ENCODE data around the gene ABRAXAS1.
A peak's percentile ranks its signal among the peaks of the same experiment; 100 is the strongest.
"Not testable (repeated sequence)": the region's sequence is repeated elsewhere in the genome, so short reads cannot be mapped to it uniquely, and the experiment has no call there.

The ABRAXAS1 gene

GRCh38 chr4:83484500-83485461, at the start of gene ABRAXAS1:
TSS of gene ABRAXAS1 (minus strand) at chr4:83485100. CDS start at chr4:83485072, 28 bp downstream.
- DNase-seq (ENCODE audit: low read depth in 2 of 3, low spot score in 2 of 3): peak; percentile 78 to 93 (median 81)

- no peak for DNase-seq (ENCODE audit: low read depth in 2 of 3, low spot score in 2 of 3)
Measured at GRCh38 chr4:83527671-83528070, 42.8 kb upstream of the ABRAXAS1 start.

GRCh38 chr4:83522239-83522638, 37.3 kb upstream of the ABRAXAS1 start:
- DNase-seq (ENCODE audit: low read depth in 2 of 3, low spot score in 2 of 3): no peak

- no peak for DNase-seq (ENCODE audit: low read depth in 2 of 3, low spot score in 2 of 3)
Measured at GRCh38 chr4:83516042-83516772, 31.3 kb upstream of the ABRAXAS1 start.

GRCh38 chr4:83510442-83510841, 25.5 kb upstream of the ABRAXAS1 start:
- DNase-seq (ENCODE audit: low read depth in 2 of 3, low spot score in 2 of 3): no peak

GRCh38 chr4:83509156-83509585, 24.3 kb upstream of the ABRAXAS1 start:
- peak; percentile 8 to 49 (median 13) for DNase-seq (ENCODE audit: low read depth in 2 of 3, low spot score in 2 of 3)

GRCh38 chr4:83504996-83505395, 20.1 kb upstream of the ABRAXAS1 start:
- DNase-seq (ENCODE audit: low read depth in 2 of 3, low spot score in 2 of 3): no peak

- DNase-seq (ENCODE audit: low read depth in 2 of 3, low spot score in 2 of 3): no peak
Measured at GRCh38 chr4:83504503-83504902, 19.6 kb upstream of the ABRAXAS1 start.

- DNase-seq (ENCODE audit: low read depth in 2 of 3, low spot score in 2 of 3): no peak
Measured at GRCh38 chr4:83503974-83504373, 19.1 kb upstream of the ABRAXAS1 start.

GRCh38 chr4:83501671-83502070, 16.8 kb upstream of the ABRAXAS1 start:
- DNase-seq (ENCODE audit: low read depth in 2 of 3, low spot score in 2 of 3): not testable (repeated sequence)

- DNase-seq (ENCODE audit: low read depth in 2 of 3, low spot score in 2 of 3): no peak
Measured at GRCh38 chr4:83498187-83498586, 13.3 kb upstream of the ABRAXAS1 start.

GRCh38 chr4:83496085-83496917, 11.4 kb upstream of the ABRAXAS1 start:
- DNase-seq (ENCODE audit: low read depth in 2 of 3, low spot score in 2 of 3): not testable (repeated sequence)

- DNase-seq (ENCODE audit: low read depth in 2 of 3, low spot score in 2 of 3): no peak
Measured at GRCh38 chr4:83490876-83491450, 6.1 kb upstream of the ABRAXAS1 start.

GRCh38 chr4:83489711-83490326, 4.9 kb upstream of the ABRAXAS1 start:
- DNase-seq (ENCODE audit: low read depth in 2 of 3, low spot score in 2 of 3): no peak

GRCh38 chr4:83486457-83487129, 1.7 kb upstream of the ABRAXAS1 start:
- DNase-seq (ENCODE audit: low read depth in 2 of 3, low spot score in 2 of 3): no peak

- no peak for DNase-seq (ENCODE audit: low read depth in 2 of 3, low spot score in 2 of 3)
Measured at GRCh38 chr4:83473966-83474365, 10.9 kb downstream of the ABRAXAS1 start.

GRCh38 chr4:83473423-83473822, 11.5 kb downstream of the ABRAXAS1 start:
- DNase-seq (ENCODE audit: low read depth in 2 of 3, low spot score in 2 of 3): no peak

- DNase-seq (ENCODE audit: low read depth in 2 of 3, low spot score in 2 of 3): no peak
Measured at GRCh38 chr4:83456184-83456501, 28.8 kb downstream of the ABRAXAS1 start.

GRCh38 chr4:83455281-83456183, 29.4 kb downstream of the ABRAXAS1 start, which contains the start of the genes HELQ and MRPS18C:
TSS of gene HELQ (minus strand) at chr4:83455823. CDS start at chr4:83455693, 130 bp downstream.
TSS of gene MRPS18C (plus strand) at chr4:83456058. CDS start at chr4:83456078, 20 bp downstream.
- peak; percentile 63 to 87 (median 82) for DNase-seq (ENCODE audit: low read depth in 2 of 3, low spot score in 2 of 3)

All from activated CD8-positive, alpha-beta memory T cell treated with anti-CD3 and anti-CD28 coated beads for 48 hours (primary cell).